Measurements from ENCODE around the gene PDLIM5. TPM values are rescaled to one million over a fixed set of nuclear protein-coding genes. Genes with fewer than 3 reads are reported as not detected.

PDLIM5 gene
- total RNA-seq, 1 experiment from 2014 or later = 44.7 TPM

GRCh38 chr4:94567811-94568210 lies 116.1 kb downstream of the PDLIM5 start:
- no peaks in the 10 kb centered on the region; the same call in 1 of the 2 replicates for H3K36me3 ChIP-seq (ENCODE audit: control insufficient read depth, insufficient read depth, low read length)
- ATAC-seq (no peak), DNase-seq (ENCODE audit: low read depth, low spot score) (no peak)
- H3K27ac ChIP-seq (ENCODE audit: low read length) = no peak overlapping the region
- no TSS peak for BruUV-seq (replicated peaks)
- no peaks in the 10 kb centered on the region for H3K27me3 ChIP-seq (ENCODE audit: control insufficient read depth, insufficient read depth, low read length)
- ChIA-PET CTCF (no interaction called here), POLR2A (no interaction called here)
- TF ChIP-seq REST (IDR thresholded peaks at IDR 0.05; ENCODE audit: insufficient read depth in 1 of 2, low read depth in 2 of 2, low read length in 1 of 2) = no peak
- TF ChIP-seq POLR2AphosphoS5 (IDR thresholded peaks at IDR 0.05; ENCODE audit: low read depth, low read length) = no peak
- TF ChIP-seq SIN3A (IDR thresholded peaks at IDR 0.05; ENCODE audit: borderline replicate concordance, insufficient read depth, low read depth, low read length) = no peak
- TF ChIP-seq CTCF (IDR thresholded peaks at IDR 0.05) = no peak
- no peak for TF ChIP-seq TCF7L2 (IDR thresholded peaks at IDR 0.05; ENCODE audit: low read depth, low read length)
- no peak overlapping the region for H3K4me3 ChIP-seq (ENCODE audit: low read depth in 2 of 2, low read length in 2 of 2)
- in situ Hi-C loops (cut with HindIII; ENCODE audit: low pct_unique_long_range_greater_than_20kb, low sequenced_read_pairs) (no loop called here), intact Hi-C loops (cut with micrococcal nuclease; ENCODE audit: unreplicated experiment) (no loop called here)
- no peaks in the 10 kb centered on the region for H3K4me1 ChIP-seq (ENCODE audit: control insufficient read depth, insufficient read depth, low read length)
- no peaks in the 10 kb centered on the region for H3K9me3 ChIP-seq (ENCODE audit: control insufficient read depth, insufficient read depth, low read depth, low read length)

- ATAC-seq (no peak), DNase-seq (ENCODE audit: low read depth, low spot score) (no peak)
- intact Hi-C loops (cut with micrococcal nuclease; ENCODE audit: unreplicated experiment) (no loop called here), in situ Hi-C loops (cut with HindIII; ENCODE audit: low pct_unique_long_range_greater_than_20kb, low sequenced_read_pairs) (no loop called here)
- ChIA-PET CTCF (no interaction called here), POLR2A (no interaction called here)
- TF ChIP-seq CTCF (IDR thresholded peaks at IDR 0.05) = no peak
- TF ChIP-seq POLR2AphosphoS5 (IDR thresholded peaks at IDR 0.05; ENCODE audit: low read depth, low read length) = no peak
- TF ChIP-seq SIN3A (IDR thresholded peaks at IDR 0.05; ENCODE audit: borderline replicate concordance, insufficient read depth, low read depth, low read length) = no peak
- TF ChIP-seq TCF7L2 (IDR thresholded peaks at IDR 0.05; ENCODE audit: low read depth, low read length) = no peak
- TF ChIP-seq REST (IDR thresholded peaks at IDR 0.05; ENCODE audit: insufficient read depth in 1 of 2, low read depth in 2 of 2, low read length in 1 of 2) = no peak
- Histone ChIP-seq H3K36me3 (ENCODE audit: control insufficient read depth, insufficient read depth, low read length) (no peaks in the 10 kb centered on the region; the same call in 1 of the 2 replicates), H3K9me3 (ENCODE audit: control insufficient read depth, insufficient read depth, low read depth, low read length) (no peaks in the 10 kb centered on the region), H3K4me1 (ENCODE audit: control insufficient read depth, insufficient read depth, low read length) (no peaks in the 10 kb centered on the region), H3K4me3 (ENCODE audit: low read depth in 2 of 2, low read length in 2 of 2) (no peak overlapping the region), H3K27ac (ENCODE audit: low read length) (no peak overlapping the region), H3K27me3 (ENCODE audit: control insufficient read depth, insufficient read depth, low read length) (no peaks in the 10 kb centered on the region)
- no TSS peak for BruUV-seq (replicated peaks)
These were observed 118.8 kb downstream of the PDLIM5 start for GRCh38 chr4:94570558-94570957.
